Liver (tissue), 9 donors: ENCODE measurements around the gene PPP1R13B. TPM values are rescaled to one million over a fixed set of nuclear protein-coding genes. Genes with fewer than 3 reads are reported as not detected.

Experiments used
- DNase-seq: peaks from one replicate; pipeline ENCODE4 v3.0.0-alpha.2; 2017; ENCODE audit warnings: low spot score
- H3K27ac ChIP-seq, 2 donors: one replicate each; pipeline ENCODE4 v1.7.0; 2013; ENCODE audit warnings: inconsistent platforms in 2 of 2, low read length in 2 of 2, control low read depth in 1 of 2, low read depth in 1 of 2, mild to moderate bottlenecking in 1 of 2
- H3K27me3 ChIP-seq, 4 donors: one replicate each; pipeline versions ENCODE4 v1.6.1 to v1.7.0; 2013; ENCODE audit warnings: low read length in 3 of 4, inconsistent platforms in 1 of 4, mild to moderate bottlenecking in 1 of 4, moderate library complexity in 1 of 4; ENCODE audit not compliant: control insufficient read depth in 4 of 4, insufficient read depth in 4 of 4
- H3K36me3 ChIP-seq, 4 donors: one replicate each; pipeline versions ENCODE4 v1.6.1 to v1.7.0; 2013; ENCODE audit warnings: low read length in 3 of 4, mild to moderate bottlenecking in 3 of 4, low read depth in 1 of 4, moderate library complexity in 1 of 4; ENCODE audit not compliant: control insufficient read depth in 4 of 4, insufficient read depth in 3 of 4
- H3K4me1 ChIP-seq, 4 donors: one replicate each; pipeline versions ENCODE4 v1.6.1 to v1.7.0; 2013; ENCODE audit warnings: low read length in 3 of 4, mild to moderate bottlenecking in 3 of 4, moderate library complexity in 1 of 4; ENCODE audit not compliant: control insufficient read depth in 4 of 4, insufficient read depth in 4 of 4
- H3K4me3 ChIP-seq, 3 donors: one replicate each; pipeline versions ENCODE4 v1.6.1 to v1.7.0; 2013; ENCODE audit warnings: low read length in 3 of 3, control low read depth in 1 of 3, low read depth in 1 of 3, mild to moderate bottlenecking in 1 of 3
- H3K9ac ChIP-seq, 2 donors: one replicate each; pipeline ENCODE4 v1.7.0; 2013; ENCODE audit warnings: low read length in 2 of 2, mild to moderate bottlenecking in 2 of 2, moderate library complexity in 2 of 2, control low read depth in 1 of 2, low read depth in 1 of 2
- H3K9me3 ChIP-seq, 4 donors: one replicate each; pipeline versions ENCODE4 v1.6.1 to v1.7.0; 2013; ENCODE audit warnings: low read length in 3 of 4; ENCODE audit not compliant: control insufficient read depth in 4 of 4
- EGR1 ChIP-seq, 2 donors: IDR thresholded peaks; 2 replicates each; pipeline ENCODE4 v1.6.1; 2016 to 2018; ENCODE audit warnings: antibody characterized with exemption in 2 of 2, low read depth in 2 of 2
- FOXA1 ChIP-seq: IDR thresholded peaks from 2 replicates; pipeline ENCODE4 v1.6.1; 2016; ENCODE audit warnings: antibody characterized with exemption
- HNF4A ChIP-seq, 2 donors: conservative IDR thresholded peaks; 2 replicates each; pipeline ENCODE4 v1.6.1; 2016; ENCODE audit warnings: antibody characterized with exemption in 2 of 2, mild to moderate bottlenecking in 2 of 2
- NR2F2 ChIP-seq: IDR thresholded peaks from 2 replicates; pipeline ENCODE4 v1.6.1; 2016; ENCODE audit warnings: antibody characterized with exemption
- REST ChIP-seq: IDR thresholded peaks from 2 replicates; pipeline ENCODE4 v1.6.1; 2016; ENCODE audit warnings: antibody characterized with exemption, mild to moderate bottlenecking
- RXRA ChIP-seq, 2 donors: IDR thresholded peaks; 2 replicates each; pipeline ENCODE4 v1.6.1; 2017 to 2018; ENCODE audit warnings: antibody characterized with exemption in 2 of 2, mild to moderate bottlenecking in 1 of 2
- WGBS: extraction: QIAGEN DNeasy Blood & Tissue Kit; methylation state at CpG from one replicate; pipeline ENCODE4 v1.1.7; 2013; 5-methylcytosine and 5-hydroxymethylcytosine counted together
- polyA plus RNA-seq, 2 donors: library from polyadenylated mRNA; stranded (reverse) in 1 of 2; unstranded in 1 of 2; fragments of 200-250 nt in 1 of 2; fragments of >200 nt in 1 of 2; fragmentation: Nextera tagmentation in 1 of 2; extraction: Ambion mirVana in 1 of 2; gene quantifications; one replicate each; pipeline versions ENCODE4 v1.2.1 to v1.2.3, GENCODE V29; 2013 to 2015
- total RNA-seq, 2 donors: library from RNA; depleted of rRNA; stranded (reverse); fragments of >200 nt; gene quantifications; one replicate each; pipeline ENCODE4 v1.2.3, GENCODE V29; 2014
- TF ChIP-seq, protein P1 (sequence below): IDR thresholded peaks from 2 replicates; pipeline ENCODE4 v1.6.1; 2016; ENCODE audit warnings: antibody characterized with exemption
- TF ChIP-seq, protein P2 (sequence below): IDR thresholded peaks from 2 replicates; pipeline ENCODE4 v1.6.1; 2016; ENCODE audit warnings: antibody characterized with exemption
- TF ChIP-seq, protein P3 (sequence below): IDR thresholded peaks from 2 replicates; pipeline ENCODE4 v1.6.1; 2016; ENCODE audit warnings: antibody characterized with exemption
- donor health status: healthy.
- donor health status: healthy.
- donor health status: healthy.
- donor health status: healthy.
- donor health status: healthy.

Gene PPP1R13B
- total and polyA plus RNA-seq, 4 donors, result 3.2 to 15.1 (median 5.1) TPM

- TF ChIP-seq REST (no peak), NR2F2 (no peak), RXRA (IDR thresholded peaks at IDR 0.05) (no peak), FOXA1 (no peak), HNF4A (conservative IDR thresholded peaks at IDR 0.05) (no peak), EGR1 (IDR thresholded peaks at IDR 0.05; ENCODE audit: low read depth in 2 of 2) (no peak)
- TF ChIP-seq, protein P1, sequence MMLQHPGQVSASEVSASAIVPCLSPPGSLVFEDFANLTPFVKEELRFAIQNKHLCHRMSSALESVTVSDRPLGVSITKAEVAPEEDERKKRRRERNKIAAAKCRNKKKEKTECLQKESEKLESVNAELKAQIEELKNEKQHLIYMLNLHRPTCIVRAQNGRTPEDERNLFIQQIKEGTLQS, result no peak
- TF ChIP-seq, protein P2, sequence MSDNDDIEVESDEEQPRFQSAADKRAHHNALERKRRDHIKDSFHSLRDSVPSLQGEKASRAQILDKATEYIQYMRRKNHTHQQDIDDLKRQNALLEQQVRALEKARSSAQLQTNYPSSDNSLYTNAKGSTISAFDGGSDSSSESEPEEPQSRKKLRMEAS, result no peak
Measured at GRCh38 chr14:103849151-103849886, 1.9 kb upstream of the PPP1R13B start (continued).

DNA sequence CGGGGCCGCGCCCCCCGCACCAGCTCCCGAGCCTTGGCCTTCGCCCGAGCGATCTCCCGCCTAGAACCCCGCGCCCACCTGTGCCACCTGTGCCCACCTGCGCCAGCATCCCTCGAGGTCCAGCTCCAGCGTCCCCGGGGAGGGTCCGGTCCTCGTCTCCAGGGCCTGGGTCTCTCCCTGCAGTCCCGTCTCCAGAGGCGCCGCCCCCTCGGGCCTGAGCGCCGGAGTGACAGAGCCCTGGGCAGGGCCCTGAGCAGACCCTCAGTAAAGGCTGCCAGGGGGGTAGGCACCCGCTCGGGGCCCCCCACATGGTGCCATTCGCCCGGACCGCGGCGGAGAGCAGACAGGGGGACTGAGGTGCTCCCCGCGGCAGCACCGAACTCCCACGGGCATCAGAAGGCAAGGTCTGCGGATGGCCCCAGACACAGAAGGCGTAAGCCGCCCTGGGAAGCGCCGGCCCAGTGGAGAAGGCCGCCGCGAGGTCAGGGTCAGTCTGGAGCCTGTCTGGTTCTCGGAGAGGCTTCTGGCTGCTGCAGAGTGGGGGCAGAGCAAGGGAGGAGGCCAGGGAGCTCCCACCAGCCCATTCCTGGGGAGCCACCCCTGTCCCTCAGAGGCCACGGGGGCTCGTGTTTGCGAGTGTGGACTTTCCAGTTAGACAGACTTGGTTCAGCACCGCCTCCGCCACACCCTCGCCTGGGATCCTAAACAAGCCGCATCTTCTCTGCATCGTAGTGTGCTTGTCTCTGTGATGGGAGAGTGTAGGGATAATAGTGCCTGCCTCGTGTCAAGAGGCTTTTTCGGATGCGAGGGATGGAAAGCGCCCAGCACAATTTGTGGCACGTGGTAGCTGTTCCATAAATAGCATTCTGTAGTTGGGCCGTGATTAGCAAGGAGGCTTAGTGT is 1.1 kb upstream of the PPP1R13B start:
- DNase-seq, result no peak
- peak overlapping the region; percentile 52 to 99 (median 63) for H3K4me3 ChIP-seq

More for the DNA sequence above, 1.1 kb upstream of the PPP1R13B start:
- H3K27me3 ChIP-seq, result no peaks in the 10 kb centered on the region
- no peaks in the 10 kb centered on the region for H3K36me3 ChIP-seq
- TF ChIP-seq NR2F2 (peak; percentile 48), RXRA (IDR thresholded peaks at IDR 0.05) (peak in 1 of 2 donors; percentile 17)
- TF ChIP-seq, protein P3, sequence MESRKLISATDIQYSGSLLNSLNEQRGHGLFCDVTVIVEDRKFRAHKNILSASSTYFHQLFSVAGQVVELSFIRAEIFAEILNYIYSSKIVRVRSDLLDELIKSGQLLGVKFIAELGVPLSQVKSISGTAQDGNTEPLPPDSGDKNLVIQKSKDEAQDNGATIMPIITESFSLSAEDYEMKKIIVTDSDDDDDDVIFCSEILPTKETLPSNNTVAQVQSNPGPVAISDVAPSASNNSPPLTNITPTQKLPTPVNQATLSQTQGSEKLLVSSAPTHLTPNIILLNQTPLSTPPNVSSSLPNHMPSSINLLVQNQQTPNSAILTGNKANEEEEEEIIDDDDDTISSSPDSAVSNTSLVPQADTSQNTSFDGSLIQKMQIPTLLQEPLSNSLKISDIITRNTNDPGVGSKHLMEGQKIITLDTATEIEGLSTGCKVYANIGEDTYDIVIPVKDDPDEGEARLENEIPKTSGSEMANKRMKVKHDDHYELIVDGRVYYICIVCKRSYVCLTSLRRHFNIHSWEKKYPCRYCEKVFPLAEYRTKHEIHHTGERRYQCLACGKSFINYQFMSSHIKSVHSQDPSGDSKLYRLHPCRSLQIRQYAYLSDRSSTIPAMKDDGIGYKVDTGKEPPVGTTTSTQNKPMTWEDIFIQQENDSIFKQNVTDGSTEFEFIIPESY, result no peak
- H3K27ac ChIP-seq, result peak overlapping the region; percentile 71 to 78
- peaks cover 7 to 21% (median 13%) of the 10 kb centered on the region in 4 donors for H3K4me1 ChIP-seq
- H3K9ac ChIP-seq, result no peak overlapping the region
- H3K9me3 ChIP-seq, result no peaks in the 10 kb centered on the region
- 23% methylated on average over 57 of the region's 57 CpGs for WGBS
